ENCODE data around the gene SNX25. TPM values are rescaled to one million over a fixed set of nuclear protein-coding genes. Genes with fewer than 3 reads are reported as not detected.

SNX25 gene
- total RNA-seq, 4 donors from 2014 or later: 36.9 to 71.3 (median 42.7) TPM

DNA sequence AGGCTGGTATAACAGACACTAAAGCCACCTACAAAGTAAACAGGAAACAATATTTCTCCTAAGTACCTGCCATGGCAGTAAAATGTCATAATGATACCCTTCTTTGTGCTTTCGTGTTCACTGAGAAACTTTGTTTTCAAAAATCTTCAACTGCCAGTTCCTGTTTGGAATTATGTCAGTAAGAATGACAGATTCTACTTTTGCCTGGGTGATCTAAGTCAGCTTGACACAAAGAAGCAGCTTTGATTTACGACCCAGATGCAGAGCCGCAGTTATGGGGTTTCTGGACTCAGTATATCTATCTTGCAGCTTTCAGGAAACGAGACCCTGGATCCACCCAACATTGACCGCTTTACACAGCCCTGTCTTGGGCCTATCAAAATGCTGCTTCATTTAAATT lies 71.2 kb downstream of the SNX25 start:
- DNase-seq: no peak
- Histone ChIP-seq H3K27me3 (no peaks in the 10 kb centered on the region), H3K4me1 (peaks cover 17 to 24% of the 10 kb centered on the region in 2 donors), H3K9me3 (no peaks in the 10 kb centered on the region), H3K27ac (no peak overlapping the region), H3K36me3 (no peaks in the 10 kb centered on the region), H3K4me3 (replicated peaks in 1 of 3) (no peak overlapping the region)
- WGBS, 2 donors: 88 to 90% methylated on average over 5 of the region's 5 CpGs
- intact Hi-C loops (cut with DNase I): loop anchor here (10.0 kb wide), 1 partner anchor 66 kb away; no protein-coding TSS in a partner anchor
- no peak for TF ChIP-seq CTCF (IDR thresholded peaks at IDR 0.05)
- TF ChIP-seq POLR2A (IDR thresholded peaks at IDR 0.05): no peak

DNA sequence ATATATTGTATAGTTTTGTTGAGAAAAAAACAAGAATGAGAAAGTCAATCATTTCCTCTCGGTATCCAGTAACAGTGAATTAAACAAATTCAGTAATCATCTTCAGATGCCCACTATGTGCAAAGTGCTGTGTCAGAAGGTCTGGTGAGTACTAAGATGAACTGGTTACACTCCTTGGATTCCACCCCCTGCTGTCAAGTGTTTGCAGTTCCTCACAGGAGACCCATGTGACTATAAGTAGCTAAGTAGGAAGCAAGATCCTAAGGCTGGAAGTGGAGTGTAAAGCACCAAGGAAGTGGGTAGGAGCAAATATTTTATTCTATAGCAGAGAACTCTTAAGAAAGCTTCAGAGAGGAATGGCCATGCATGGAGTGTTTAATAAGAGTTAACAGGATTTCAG lies 73.6 kb downstream of the SNX25 start:
- peaks cover 21 to 37% of the 10 kb centered on the region in 2 donors for H3K4me1 ChIP-seq
- H3K36me3 ChIP-seq: no peaks in the 10 kb centered on the region
- H3K27me3 ChIP-seq: no peaks in the 10 kb centered on the region
- DNase-seq: peak; percentile 49 to 59
- peak overlapping the region in 1 of 3 donors; percentile 54 for H3K27ac ChIP-seq
- no peaks in the 10 kb centered on the region for H3K9me3 ChIP-seq
- H3K4me3 ChIP-seq (replicated peaks in 1 of 3): no peak overlapping the region
- 63 to 65% methylated on average over 1 of the region's 1 CpG for WGBS, 2 donors
- TF ChIP-seq POLR2A (IDR thresholded peaks at IDR 0.05) (no peak), CTCF (IDR thresholded peaks at IDR 0.05) (peak in 1 of 6 experiments; percentile 20)
- intact Hi-C loops (cut with DNase I): loop anchor here (10.0 kb wide), 1 partner anchor 68 kb away; no protein-coding TSS in a partner anchor

DNA sequence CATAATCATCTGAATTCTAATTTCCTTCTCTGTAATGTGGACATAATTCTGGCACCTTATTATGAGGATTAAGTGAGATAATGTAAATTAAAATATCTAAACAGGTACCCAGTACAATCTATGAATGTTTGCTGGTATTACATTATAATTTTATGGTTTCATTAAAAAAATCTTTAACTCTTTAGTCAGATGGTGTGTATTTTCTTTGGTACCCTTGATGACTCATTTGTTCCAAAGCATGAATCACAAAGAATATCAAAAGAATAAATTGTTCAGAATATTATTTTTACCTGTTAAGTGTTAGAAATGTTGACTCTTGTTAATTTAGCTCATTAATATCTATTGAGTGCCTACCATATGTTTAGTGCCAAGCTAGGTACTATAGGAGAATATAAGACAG lies 74.3 kb downstream of the SNX25 start:
- no peaks in the 10 kb centered on the region for H3K9me3 ChIP-seq
- no peak overlapping the region for H3K27ac ChIP-seq
- DNase-seq: no peak
- intact Hi-C loops (cut with DNase I): loop anchor here (10.0 kb wide), 1 partner anchor 69 kb away; no protein-coding TSS in a partner anchor
- TF ChIP-seq CTCF (IDR thresholded peaks at IDR 0.05): no peak
- no peak for TF ChIP-seq POLR2A (IDR thresholded peaks at IDR 0.05)
- H3K4me1 ChIP-seq: peaks cover 21 to 39% of the 10 kb centered on the region in 2 donors
- no peak overlapping the region for H3K4me3 ChIP-seq (replicated peaks in 1 of 3)
- H3K27me3 ChIP-seq: no peaks in the 10 kb centered on the region
- H3K36me3 ChIP-seq: no peaks in the 10 kb centered on the region

DNA sequence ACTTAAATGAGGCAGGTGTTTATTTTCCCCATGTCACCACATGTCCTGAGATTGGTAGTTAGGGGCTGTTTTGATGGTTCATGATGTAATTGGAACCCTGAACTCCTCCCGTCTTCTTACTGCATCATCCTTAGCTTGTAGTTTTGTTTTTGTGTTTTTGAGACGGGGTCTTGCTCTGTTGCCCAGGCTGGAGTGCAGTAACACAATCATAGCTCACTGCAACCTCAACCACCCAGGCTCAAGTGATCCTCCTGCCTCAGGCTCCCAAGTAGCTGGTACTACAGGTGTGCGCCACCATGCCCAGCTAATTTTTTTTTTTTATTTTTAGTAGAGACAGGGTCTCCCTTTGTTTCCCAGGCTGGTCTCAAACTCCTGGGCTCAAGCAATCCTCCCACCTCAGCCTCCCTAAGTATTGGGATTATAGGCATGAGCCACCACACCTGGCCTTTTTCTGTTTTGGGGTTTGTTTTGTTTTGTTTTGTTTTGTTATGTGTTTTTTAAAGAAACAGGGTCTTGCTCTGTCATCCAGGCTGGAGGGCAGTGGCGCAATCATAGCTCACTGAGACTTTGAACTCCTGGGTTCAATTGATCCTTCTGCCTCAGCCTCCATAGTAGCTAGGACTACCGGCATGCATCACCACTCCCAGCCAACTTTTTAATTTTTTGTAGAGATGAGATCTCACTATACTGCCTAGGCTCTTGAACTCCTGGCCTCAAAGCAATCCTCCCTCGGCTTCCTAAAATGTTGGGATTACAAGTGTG lies 76.4 kb downstream of the SNX25 start:
- no peak for TF ChIP-seq POLR2A (IDR thresholded peaks at IDR 0.05)
- TF ChIP-seq CTCF (IDR thresholded peaks at IDR 0.05): no peak
- intact Hi-C loops (cut with DNase I): loop anchor here (10.0 kb wide), 1 partner anchor 71 kb away; no protein-coding TSS in a partner anchor
- H3K36me3 ChIP-seq: no peaks in the 10 kb centered on the region
- no peak overlapping the region for H3K4me3 ChIP-seq (replicated peaks in 1 of 3)
- DNase-seq: no peak
- no peaks in the 10 kb centered on the region for H3K9me3 ChIP-seq
- H3K27ac ChIP-seq: no peak overlapping the region
- H3K27me3 ChIP-seq: no peaks in the 10 kb centered on the region
- WGBS, 2 donors: 95 to 98% methylated on average over 6 of the region's 6 CpGs
- peaks cover 35 to 55% of the 10 kb centered on the region in 2 donors for H3K4me1 ChIP-seq

DNA sequence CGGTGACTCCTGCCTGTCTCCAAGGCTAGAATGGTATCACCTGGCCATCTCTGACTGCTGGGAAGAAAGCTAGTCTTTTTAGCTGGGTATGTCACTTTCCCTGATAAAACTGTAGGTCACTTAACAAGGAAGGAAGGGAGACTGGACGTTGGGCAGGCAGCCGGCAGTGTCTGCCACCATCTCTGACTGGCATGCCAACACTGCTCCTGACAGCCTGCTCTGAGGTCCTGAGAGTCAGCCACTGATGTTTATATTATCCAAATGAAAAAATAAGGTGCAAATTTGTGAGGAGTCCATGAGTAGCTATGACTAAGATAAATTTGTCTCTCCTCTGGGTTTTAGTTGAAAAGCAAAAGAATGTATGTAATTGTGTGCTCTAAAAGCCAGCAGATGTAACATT lies 77.2 kb downstream of the SNX25 start:
- 64 to 71% methylated on average over 3 of the region's 3 CpGs for WGBS, 2 donors
- Histone ChIP-seq H3K36me3 (no peaks in the 10 kb centered on the region), H3K27ac (no peak overlapping the region), H3K4me3 (replicated peaks in 1 of 3) (no peak overlapping the region), H3K9me3 (no peaks in the 10 kb centered on the region), H3K4me1 (peaks cover 38 to 62% of the 10 kb centered on the region in 2 donors), H3K27me3 (no peaks in the 10 kb centered on the region)
- no peak for DNase-seq
- intact Hi-C loops (cut with DNase I): loop anchor here (10.0 kb wide), 1 partner anchor 72 kb away; no protein-coding TSS in a partner anchor
- TF ChIP-seq CTCF (IDR thresholded peaks at IDR 0.05): no peak
- TF ChIP-seq POLR2A (IDR thresholded peaks at IDR 0.05): no peak
